HG03354 (cell line): ENCODE measurements around the gene ADGRL1.
"Not testable (repeated sequence)": the region's sequence is repeated elsewhere in the genome, so short reads cannot be mapped to it uniquely, and the experiment has no call there.

Source experiments
- ATAC-seq: cut with Tn5 transposase; IDR thresholded peaks from one replicate; pipeline ENCODE4 v1.9.1; 2021; ENCODE audit warnings: mild to moderate bottlenecking; ENCODE audit not compliant: unreplicated experiment, poor library complexity, severe bottlenecking

The ADGRL1 gene

DNA sequence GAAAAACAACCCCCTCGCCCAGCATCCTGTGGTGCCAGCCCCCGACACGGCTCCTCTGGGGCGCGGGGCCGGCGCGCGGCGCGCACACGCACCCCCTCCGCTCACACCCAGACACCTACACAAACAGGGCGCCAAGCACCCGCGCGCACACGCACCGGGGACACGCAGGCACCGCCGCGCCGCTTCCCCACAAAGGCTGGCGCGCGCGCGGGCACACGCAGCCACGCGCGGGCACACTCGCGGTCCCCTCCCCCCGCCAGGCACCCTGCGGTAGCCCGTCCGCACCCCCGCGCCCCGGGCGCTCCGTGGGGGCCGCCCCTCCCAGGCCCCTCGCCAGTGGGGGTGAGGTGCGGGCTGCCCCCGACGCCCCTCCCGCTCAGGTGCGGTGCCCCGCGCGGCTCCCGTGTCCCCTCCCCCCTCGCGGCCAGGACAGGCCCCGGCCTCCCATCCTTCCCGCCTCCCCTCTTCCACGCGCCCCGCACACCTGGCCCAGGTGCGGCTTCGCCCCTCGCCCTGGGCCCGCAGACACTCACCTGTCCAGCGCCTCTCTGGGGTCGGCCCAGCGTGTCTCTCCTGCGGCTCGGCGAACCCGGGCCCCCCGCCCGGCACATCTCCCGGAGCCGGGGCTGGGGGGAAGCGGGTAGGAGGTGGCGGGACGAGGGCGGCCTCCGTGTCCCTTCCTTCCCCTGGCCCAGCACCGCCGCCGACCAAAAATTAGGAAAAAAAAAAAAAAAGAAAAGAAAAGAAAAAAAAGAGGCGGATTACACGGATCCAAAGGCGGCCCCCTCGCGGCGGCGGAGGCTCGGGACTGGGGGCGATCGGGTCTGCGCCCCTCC, at the start of gene ADGRL1:
Gene ADGRL1 (minus strand): TSS at position 718 of the 836 bp plus-strand sequence. CDS start 22,567 bp downstream, outside the sequence.
- not testable (repeated sequence) for ATAC-seq

- ATAC-seq, result not testable (repeated sequence)
Observed at GRCh38 chr19:14255316-14255715, 49.3 kb upstream of the ADGRL1 start.

DNA sequence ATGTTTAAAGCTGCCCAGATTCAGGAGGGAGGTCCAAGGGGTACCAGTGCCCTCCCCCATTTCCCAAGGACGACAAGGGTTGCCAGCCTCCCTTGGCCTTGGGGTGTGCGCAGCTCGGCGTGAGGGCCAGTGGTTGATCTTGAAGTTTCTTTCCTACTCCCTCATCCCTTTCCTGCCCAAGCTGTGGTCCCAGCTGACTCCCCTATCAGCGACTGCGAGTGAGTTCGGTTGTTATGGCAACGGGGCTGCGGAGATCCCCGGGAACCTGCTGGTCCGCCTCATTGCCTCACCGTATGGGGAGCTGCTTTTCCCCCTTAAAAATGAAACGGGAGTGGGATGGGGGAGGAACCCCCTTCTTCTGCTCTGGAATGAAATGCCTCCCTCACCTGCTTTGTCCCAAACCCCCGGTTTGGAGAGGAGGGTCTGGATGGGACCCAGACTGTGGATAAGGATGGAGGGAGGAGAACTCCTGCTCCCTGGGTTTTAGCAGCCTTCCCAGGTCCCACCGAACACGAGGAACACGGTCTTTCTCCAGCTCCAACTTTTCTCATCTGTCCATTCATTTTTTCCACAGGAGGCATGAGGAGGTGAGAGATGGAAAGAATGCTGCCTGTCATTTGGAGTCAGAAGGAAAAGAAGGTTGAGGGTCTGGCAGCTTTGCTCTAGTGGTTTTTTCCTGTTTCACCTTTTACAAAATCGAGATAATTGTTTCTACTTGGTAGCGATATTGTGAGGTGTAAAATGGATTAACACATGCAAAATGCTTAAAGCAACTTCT, 48.0 kb upstream of the ADGRL1 start:
- not testable (repeated sequence) for ATAC-seq

DNA sequence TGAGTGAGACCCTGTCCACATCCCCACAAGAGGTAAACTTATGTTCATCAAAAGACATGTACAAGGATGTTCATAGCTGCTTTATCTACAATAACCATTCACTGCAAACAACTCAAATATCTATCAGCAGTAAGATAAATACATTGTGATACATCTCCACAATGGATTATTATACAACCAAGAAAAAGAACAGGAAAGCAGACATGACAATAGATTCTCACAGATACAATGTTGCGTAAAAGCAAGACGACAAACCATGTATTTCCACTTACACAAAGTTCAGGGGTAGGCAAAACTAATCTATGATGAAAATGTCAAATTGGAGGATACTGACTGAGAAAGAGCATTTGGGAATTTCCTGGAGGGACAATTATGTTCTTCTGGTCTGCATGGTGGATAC, 46.2 kb upstream of the ADGRL1 start:
- not testable (repeated sequence) for ATAC-seq

GRCh38 chr19:14250870-14251269, 44.9 kb upstream of the ADGRL1 start:
- ATAC-seq, result no peak

DNA sequence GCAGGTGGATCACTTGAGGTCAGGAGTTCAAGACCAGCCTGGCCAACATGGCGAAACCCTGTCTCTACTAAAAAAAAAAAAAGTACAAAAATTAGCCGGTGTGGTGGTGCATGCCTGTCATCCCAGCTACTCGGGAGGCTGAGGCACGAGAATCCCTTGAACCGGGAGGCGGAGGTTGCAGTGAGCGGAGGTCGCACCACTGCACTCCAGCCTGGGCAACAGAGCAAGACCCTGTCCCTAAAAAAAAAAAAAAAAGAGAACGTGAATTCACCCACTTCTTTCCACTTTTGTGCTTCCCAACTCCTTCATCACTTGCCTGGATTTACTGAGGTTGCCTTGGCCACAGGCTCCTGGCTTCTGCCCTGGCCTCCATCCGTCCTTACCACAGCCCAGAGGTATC, 44.3 kb upstream of the ADGRL1 start:
- not testable (repeated sequence) for ATAC-seq

- ATAC-seq, result not testable (repeated sequence)
Observed at GRCh38 chr19:14249891-14250290, 43.9 kb upstream of the ADGRL1 start.

DNA sequence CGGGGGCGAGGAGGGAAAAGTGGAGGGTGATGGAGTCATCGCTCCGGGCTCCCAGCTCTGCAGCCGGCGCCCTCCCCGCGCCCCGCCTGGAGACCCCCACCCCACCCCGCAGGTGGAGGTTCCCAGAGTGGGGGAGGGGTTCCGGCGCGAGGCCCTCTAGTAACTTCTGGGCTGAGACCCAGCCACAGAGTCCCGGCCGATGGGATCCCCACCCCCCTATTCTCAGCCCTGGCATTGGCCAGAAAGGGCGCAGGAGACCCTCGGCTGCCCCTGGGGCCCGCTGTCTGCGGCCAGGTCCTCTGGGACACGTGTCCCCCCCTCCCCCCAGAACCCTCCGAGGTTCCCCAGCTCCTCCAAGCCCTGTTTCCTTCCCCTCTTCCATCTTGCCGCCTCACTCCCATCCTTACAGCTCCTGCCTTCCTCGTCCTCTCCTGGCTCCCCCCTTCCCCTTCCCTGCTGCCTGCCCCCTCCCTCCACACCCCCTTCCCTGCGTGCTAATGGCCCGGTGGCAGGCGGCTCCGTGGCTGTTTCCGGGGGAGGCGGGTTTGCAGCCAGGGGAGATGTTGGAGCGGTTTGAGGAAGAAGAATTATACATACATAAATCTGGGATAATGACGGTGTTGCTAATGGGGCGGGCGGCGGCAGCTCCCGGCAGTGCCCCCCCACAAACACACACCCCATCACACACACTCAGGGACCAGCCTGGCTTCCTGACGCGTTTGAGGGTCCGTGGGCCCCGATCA, 43.2 kb upstream of the ADGRL1 start:
- ATAC-seq, result not testable (repeated sequence)

DNA sequence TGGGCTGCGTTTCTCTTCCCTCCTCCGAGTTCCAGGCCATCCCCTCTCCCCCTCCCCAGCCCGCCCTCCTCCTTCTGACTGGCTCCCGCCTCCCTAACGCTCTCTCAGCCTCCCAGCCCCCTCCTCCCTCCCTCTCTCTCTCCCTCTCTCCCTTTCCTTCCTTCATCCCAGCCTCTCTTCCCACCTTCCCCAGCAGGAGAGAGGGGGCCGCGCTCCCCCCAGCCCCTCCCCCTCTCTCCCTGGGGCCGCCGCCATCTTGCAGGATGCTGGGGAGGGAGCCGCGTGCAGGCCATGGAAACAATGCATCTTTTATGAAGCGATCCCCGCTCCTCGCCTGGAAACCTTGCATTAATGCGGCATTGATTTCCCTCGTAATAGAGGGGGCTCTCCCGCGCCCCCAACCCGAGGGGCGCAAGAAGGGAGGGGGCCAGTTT, 42.6 kb upstream of the ADGRL1 start:
- no peak for ATAC-seq

DNA sequence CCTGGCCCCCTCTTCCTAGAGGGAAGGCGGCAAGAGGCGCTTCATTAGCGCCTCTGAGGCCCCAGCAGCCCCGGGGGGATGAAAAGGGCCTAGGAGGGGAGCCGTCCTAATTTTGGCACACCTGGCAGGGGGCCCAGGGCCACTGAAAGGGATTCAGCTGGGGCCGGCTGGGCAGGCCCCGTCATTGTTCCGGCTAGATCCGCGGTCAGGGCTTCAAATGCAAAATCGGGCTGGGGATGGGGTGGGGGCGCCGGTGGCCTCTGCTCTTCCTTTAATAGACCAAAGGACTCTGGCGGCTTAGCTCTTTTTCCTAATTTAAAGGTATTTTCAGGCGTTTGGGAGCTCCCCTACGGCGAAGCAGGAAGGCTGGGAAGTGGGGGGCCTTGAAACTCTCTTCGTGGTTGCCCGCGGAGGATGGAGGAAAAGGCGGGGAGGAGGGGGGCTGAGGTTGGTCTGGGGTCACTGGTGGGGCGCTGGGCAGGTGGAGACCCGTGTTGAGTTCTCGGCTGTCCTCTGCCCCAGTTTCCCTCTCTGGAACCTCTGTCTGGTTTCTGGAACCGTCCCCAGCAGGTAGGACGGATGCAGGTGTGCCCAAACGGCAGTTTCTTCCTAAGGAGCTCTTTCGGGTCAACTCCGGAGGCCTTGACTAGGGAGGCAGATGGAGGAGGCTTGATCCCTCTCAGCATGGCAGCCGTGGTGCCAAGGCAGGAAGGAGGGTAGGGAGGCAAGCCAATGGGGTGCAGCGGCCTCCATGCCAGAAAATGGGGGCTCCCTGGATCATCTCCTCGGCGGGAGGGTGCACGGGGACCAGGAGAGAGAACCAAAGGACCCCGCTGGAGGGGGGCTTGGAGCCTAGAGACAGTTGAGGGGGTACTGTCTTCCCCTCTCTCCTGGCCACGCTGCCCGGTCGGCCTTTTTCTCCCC, 41.8 kb upstream of the ADGRL1 start:
- ATAC-seq, result not testable (repeated sequence)

DNA sequence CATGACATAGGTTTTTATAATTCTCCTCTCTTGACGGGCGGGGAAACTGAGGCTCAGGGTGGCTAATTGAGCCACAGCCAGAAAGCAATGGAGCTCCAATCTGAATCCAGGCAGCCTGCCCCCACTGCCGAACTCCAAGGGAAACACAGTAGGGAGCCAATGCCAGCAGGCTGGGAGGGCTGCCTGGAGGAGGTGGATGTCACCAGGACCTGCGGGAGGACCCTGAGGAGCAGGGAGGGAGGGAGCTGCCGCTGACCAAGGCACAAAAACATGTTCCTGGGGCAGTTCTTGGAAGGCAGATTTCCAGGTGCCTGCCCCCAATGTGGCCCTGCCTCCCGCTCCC, 41.2 kb upstream of the ADGRL1 start:
- ATAC-seq, result not testable (repeated sequence)

- not testable (repeated sequence) for ATAC-seq
Observed at GRCh38 chr19:14244393-14244792, 38.4 kb upstream of the ADGRL1 start.

- ATAC-seq, result not testable (repeated sequence)
Observed at GRCh38 chr19:14243718-14244117, 37.7 kb upstream of the ADGRL1 start.

GRCh38 chr19:14237014-14237941, 31.3 kb upstream of the ADGRL1 start:
- ATAC-seq, result no peak

GRCh38 chr19:14232945-14233344, 27.0 kb upstream of the ADGRL1 start:
- not testable (repeated sequence) for ATAC-seq

DNA sequence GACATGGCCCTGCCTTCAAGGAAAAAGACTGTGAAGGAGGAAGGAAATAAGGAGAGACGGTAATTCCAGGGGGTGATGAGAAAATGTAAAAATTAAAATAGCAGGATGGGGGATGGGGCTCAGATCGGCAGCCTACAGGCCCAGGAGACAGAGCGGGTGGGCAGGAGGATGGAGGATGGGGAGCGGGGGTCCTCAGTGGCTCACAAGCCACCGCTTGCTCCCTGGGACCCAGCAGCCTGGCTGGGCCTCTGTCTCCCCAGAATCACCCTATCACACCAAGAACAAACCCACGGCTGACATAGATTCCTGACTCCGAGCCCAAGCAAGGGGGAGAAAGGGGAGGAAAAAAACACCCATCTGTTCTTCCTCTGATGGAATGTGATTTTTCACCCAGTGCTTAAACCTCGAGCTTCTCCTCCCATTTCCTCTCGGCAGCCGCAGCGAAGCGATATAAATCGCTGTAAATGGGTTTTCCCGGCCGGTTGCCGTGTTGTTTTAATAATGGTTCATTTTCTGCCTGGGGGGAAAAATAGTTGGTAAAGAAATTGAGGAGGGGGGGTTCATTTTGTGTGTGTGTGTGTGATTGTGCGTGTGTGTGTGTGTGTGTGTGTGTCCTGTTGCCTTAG, 22.6 kb upstream of the ADGRL1 start:
- not testable (repeated sequence) for ATAC-seq

DNA sequence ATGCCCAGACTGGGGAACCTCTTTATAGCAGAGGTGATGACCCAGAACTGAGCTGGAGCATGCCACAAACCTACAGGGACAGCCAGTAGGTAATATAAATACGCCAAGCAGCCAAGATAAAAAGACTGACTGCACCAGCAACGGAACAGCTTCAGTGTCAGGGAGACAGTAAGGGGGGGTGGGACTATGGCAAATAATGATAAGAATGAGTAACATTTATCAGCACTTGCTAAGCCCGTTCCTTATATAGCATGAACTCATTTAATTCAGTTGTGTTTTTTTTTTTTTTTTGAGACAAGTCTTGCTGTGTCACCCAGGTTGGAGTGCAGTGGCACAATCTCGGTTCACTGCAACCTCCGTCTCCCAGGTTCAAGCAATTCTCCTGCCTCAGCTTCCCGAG, 20.5 kb upstream of the ADGRL1 start:
- ATAC-seq, result not testable (repeated sequence)

DNA sequence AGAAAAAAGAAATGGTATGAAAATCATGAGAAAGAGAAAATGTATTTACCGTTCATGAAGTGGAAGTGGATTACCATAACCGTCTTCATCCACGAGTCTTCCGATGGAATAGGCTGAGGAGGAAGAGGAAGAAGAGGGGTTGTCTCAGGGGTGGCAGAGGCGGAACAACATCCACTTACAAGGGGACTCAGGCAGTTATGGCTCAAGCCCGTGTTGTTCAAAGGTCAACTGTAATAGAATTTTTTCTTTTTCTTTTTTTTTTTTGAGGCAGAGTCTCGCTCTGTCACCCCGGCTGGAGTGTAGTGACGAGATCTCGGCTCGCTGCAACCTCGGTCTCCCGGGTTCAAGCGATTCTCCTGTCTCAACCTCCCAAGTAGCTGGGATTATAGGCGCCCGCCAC, 16.9 kb upstream of the ADGRL1 start:
- ATAC-seq, result no peak
